Ishikawa (cell line): Measurements from ENCODE around the gene MAG.

ENCODE experiments used
- CEBPB ChIP-seq: IDR thresholded peaks from 2 replicates; pipeline ENCODE4 v1.6.1; 2012
- CREB1 ChIP-seq: IDR thresholded peaks from 2 replicates; pipeline ENCODE4 v1.6.1; 2012; ENCODE audit warnings: low read depth
- EGR1 ChIP-seq: IDR thresholded peaks from 2 replicates; pipeline ENCODE4 v1.6.1; 2012
- EP300 ChIP-seq: IDR thresholded peaks from 2 replicates; pipeline ENCODE4 v1.6.1; 2012; ENCODE audit warnings: borderline replicate concordance
- FOXM1 ChIP-seq: IDR thresholded peaks from 2 replicates; pipeline ENCODE4 v1.6.1; 2012; ENCODE audit warnings: low read depth, borderline replicate concordance
- NFIC ChIP-seq: IDR thresholded peaks from 2 replicates; pipeline ENCODE4 v1.6.1; 2012
- RAD21 ChIP-seq: IDR thresholded peaks from 2 replicates; pipeline ENCODE4 v1.6.1; 2012; ENCODE audit warnings: low read depth
- TAF1 ChIP-seq: IDR thresholded peaks from 2 replicates; pipeline ENCODE4 v1.6.1; 2012; ENCODE audit warnings: low read depth, mild to moderate bottlenecking
- TCF12 ChIP-seq: IDR thresholded peaks from 2 replicates; pipeline ENCODE4 v1.6.1; 2012; ENCODE audit warnings: low read depth
- TEAD4 ChIP-seq: IDR thresholded peaks from 2 replicates; pipeline ENCODE4 v1.6.1; 2012
- YY1 ChIP-seq: IDR thresholded peaks from 2 replicates; pipeline ENCODE4 v1.6.1; 2012; ENCODE audit warnings: low read depth
- ZBTB7A ChIP-seq: IDR thresholded peaks from 2 replicates; pipeline ENCODE4 v1.6.1; 2012; ENCODE audit warnings: low read depth
- TF ChIP-seq, protein P1 (sequence below): IDR thresholded peaks from 2 replicates; pipeline ENCODE4 v1.6.1; 2012
- TF ChIP-seq, protein P2 (sequence below): IDR thresholded peaks from 2 replicates; pipeline ENCODE4 v1.6.1; 2012
- TF ChIP-seq, protein P3 (sequence below): IDR thresholded peaks from 2 replicates; pipeline ENCODE4 v1.6.1; 2012; ENCODE audit warnings: low read depth, mild to moderate bottlenecking

Gene MAG

DNA sequence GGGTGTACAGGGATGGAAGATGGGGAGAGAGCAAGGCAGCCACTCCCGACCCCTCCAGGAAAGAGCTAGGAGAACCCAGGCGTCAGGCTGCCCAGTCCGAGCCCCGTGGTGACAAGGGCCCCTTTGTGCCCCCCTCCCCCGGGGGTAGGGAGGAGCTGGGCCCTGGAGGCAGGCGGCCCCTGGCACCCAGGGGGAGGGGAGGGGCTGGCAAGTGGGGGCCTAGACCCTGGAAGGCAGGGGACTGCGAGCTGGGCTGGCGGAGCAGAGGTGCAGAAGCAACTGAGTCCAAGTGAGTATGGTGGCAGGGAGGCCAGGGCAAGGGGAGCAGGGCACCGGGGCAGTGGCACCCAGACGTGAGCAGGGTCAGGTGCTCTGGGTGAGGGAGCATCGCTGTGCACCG lies at the start of gene MAG:
Gene MAG, plus strand, starts transcription at position 246 of the 400 bp plus-strand sequence. CDS start 3,248 bp downstream, outside the sequence.
- TF ChIP-seq, protein P1, sequence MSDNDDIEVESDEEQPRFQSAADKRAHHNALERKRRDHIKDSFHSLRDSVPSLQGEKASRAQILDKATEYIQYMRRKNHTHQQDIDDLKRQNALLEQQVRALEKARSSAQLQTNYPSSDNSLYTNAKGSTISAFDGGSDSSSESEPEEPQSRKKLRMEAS: no peak
- TF ChIP-seq TAF1 (no peak), EP300 (no peak), NFIC (no peak), CEBPB (no peak), TEAD4 (no peak), TCF12 (no peak), EGR1 (no peak)
- TF ChIP-seq, protein P2, sequence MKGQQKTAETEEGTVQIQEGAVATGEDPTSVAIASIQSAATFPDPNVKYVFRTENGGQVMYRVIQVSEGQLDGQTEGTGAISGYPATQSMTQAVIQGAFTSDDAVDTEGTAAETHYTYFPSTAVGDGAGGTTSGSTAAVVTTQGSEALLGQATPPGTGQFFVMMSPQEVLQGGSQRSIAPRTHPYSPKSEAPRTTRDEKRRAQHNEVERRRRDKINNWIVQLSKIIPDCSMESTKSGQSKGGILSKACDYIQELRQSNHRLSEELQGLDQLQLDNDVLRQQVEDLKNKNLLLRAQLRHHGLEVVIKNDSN: no peak
- TF ChIP-seq, protein P3, sequence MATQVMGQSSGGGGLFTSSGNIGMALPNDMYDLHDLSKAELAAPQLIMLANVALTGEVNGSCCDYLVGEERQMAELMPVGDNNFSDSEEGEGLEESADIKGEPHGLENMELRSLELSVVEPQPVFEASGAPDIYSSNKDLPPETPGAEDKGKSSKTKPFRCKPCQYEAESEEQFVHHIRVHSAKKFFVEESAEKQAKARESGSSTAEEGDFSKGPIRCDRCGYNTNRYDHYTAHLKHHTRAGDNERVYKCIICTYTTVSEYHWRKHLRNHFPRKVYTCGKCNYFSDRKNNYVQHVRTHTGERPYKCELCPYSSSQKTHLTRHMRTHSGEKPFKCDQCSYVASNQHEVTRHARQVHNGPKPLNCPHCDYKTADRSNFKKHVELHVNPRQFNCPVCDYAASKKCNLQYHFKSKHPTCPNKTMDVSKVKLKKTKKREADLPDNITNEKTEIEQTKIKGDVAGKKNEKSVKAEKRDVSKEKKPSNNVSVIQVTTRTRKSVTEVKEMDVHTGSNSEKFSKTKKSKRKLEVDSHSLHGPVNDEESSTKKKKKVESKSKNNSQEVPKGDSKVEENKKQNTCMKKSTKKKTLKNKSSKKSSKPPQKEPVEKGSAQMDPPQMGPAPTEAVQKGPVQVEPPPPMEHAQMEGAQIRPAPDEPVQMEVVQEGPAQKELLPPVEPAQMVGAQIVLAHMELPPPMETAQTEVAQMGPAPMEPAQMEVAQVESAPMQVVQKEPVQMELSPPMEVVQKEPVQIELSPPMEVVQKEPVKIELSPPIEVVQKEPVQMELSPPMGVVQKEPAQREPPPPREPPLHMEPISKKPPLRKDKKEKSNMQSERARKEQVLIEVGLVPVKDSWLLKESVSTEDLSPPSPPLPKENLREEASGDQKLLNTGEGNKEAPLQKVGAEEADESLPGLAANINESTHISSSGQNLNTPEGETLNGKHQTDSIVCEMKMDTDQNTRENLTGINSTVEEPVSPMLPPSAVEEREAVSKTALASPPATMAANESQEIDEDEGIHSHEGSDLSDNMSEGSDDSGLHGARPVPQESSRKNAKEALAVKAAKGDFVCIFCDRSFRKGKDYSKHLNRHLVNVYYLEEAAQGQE: no peak

- no peak for TF ChIP-seq EGR1
- TF ChIP-seq NFIC: no peak
- TF ChIP-seq YY1: no peak
- TF ChIP-seq, protein P3: no peak
- TF ChIP-seq EP300: no peak
Observed at GRCh38 chr19:35246466-35247092, 45.4 kb upstream of the MAG start.

DNA sequence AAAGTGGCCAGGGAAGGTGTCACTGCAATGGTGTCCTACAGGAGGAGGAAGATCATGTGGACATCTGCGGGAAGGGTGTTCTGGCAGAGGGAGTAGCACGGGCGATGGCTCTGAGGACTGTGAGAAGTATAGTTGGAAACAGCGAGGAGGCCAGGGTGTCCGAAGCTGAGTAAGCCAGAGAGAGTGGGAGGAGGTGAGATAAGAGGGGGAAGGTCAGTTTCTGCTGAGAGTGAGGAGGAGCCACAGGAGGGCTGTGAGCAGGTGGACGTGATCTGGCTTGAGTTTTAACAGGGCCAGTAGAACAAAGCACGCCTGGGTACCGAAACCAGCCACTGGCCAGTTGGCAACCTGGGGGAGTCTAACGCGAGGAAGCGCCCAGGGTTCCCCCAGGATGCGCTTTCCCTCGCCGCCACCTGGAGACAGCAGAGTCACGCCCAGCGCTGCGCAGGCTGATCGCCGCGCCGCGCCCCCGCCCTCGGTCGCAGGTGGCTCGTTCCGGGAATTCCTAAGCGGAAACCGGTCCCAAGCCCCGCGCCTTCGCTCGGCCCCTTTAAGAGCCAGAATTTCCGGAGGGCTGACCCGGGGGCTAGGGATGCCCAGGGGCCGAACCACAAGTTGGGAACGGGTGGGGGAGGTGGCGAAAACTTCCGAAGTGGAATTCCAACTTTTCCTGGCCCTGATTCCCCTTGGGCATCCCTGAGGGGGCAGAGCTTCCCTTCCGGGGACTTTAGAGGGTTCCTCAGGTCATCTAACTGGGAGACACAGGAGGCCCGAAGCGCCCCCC lies 44.2 kb upstream of the MAG start:
- TF ChIP-seq EP300 (no peak; the same call in 1 of the 2 replicates), FOXM1 (peak; percentile 43; the same call in 1 of the 2 replicates), TCF12 (peak; percentile 68; the same call in 1 of the 2 replicates), NFIC (peak; percentile 29; the same call in 1 of the 2 replicates), EGR1 (peak; percentile 46; the same call in 1 of the 2 replicates), TEAD4 (peak; percentile 71), ZBTB7A (no peak), YY1 (peak; percentile 10; the same call in 1 of the 2 replicates), CREB1 (no peak), CEBPB (no peak), RAD21 (peak; percentile 58; the same call in 1 of the 2 replicates), TAF1 (peak; percentile 67)
- TF ChIP-seq, protein P1: peak; percentile 78
- TF ChIP-seq, protein P3: no peak
- TF ChIP-seq, protein P2: peak; percentile 10; the same call in 1 of the 2 replicates
